Measurements from ENCODE around the gene PARN.

The PARN gene

DNA sequence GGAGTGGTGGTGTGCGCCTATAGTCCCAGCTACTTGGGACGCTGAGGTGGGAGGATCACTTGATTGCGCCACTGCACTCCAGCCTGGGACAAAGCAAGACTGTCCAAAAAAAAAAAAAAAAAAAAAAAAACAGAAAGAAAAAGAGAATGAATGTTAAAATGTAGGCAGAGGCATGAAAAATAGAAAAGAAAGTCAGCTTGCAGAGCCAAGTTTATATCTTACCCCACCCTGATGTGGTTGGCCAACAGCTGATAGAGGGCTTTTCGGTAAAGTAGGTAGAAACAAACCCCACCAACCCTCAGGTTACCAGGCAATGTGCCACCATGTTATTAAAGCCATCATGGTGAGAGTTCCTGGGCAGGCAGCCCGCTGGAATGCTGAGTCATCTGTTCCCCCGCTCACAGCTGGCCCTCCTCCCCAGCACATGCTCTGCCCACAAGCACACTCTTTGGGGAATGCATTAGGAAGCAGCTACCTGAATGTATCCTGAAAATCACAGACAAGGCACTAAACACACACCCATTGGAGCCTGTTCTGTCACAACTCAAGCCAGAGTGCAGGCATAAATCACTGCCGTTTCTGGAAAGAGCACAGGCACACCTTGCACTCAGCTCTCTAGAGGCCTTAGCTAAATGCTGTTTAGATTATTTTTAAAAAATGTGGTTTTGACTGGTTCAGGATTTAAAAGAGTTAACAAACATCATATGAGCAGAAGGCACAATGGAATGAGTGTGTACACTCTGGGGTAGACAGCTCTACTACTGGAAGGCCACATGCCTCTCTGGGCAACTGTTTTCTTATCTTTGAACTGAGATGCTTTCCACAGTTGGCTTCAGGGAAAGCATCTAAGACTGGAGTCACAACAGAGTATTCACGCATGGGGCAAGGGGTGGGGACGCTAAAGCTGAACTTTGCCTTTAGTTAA lies 128.5 kb downstream of the PARN start (continued):
- TF ChIP-seq, protein P1, sequence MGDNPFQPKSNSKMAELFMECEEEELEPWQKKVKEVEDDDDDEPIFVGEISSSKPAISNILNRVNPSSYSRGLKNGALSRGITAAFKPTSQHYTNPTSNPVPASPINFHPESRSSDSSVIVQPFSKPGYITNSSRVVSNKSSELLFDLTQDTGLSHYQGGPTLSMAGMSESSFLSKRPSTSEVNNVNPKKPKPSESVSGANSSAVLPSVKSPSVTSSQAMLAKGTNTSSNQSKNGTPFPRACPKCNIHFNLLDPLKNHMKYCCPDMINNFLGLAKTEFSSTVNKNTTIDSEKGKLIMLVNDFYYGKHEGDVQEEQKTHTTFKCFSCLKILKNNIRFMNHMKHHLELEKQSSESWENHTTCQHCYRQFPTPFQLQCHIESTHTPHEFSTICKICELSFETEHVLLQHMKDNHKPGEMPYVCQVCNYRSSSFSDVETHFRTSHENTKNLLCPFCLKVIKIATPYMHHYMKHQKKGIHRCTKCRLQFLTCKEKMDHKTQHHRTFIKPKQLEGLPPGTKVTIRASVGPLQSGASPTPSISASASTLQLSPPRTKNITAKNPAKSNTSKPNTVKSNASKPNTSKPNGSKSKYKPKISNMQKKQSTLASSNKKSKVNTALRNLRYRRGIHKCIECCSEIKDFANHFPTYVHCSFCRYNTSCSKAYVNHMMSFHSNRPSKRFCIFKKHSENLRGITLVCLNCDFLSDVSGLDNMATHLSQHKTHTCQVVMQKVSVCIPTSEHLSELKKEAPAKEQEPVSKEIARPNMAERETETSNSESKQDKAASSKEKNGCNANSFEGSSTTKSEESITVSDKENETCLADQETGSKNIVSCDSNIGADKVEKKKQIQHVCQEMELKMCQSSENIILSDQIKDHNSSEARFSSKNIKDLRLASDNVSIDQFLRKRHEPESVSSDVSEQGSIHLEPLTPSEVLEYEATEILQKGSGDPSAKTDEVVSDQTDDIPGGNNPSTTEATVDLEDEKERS (tag by site-specific recombination; IDR thresholded peaks at IDR 0.05): no peak
- TF ChIP-seq, protein P2, sequence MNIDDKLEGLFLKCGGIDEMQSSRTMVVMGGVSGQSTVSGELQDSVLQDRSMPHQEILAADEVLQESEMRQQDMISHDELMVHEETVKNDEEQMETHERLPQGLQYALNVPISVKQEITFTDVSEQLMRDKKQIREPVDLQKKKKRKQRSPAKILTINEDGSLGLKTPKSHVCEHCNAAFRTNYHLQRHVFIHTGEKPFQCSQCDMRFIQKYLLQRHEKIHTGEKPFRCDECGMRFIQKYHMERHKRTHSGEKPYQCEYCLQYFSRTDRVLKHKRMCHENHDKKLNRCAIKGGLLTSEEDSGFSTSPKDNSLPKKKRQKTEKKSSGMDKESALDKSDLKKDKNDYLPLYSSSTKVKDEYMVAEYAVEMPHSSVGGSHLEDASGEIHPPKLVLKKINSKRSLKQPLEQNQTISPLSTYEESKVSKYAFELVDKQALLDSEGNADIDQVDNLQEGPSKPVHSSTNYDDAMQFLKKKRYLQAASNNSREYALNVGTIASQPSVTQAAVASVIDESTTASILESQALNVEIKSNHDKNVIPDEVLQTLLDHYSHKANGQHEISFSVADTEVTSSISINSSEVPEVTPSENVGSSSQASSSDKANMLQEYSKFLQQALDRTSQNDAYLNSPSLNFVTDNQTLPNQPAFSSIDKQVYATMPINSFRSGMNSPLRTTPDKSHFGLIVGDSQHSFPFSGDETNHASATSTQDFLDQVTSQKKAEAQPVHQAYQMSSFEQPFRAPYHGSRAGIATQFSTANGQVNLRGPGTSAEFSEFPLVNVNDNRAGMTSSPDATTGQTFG (tag by site-specific recombination; IDR thresholded peaks at IDR 0.05; ENCODE audit: borderline replicate concordance): no peak
- TF ChIP-seq ZNF501 (tag by site-specific recombination; IDR thresholded peaks at IDR 0.05): 0 out of 2 replicates have a peak, but pooled peaks have one; percentile 32
- TF ChIP-seq ZBTB8A (tag by site-specific recombination; IDR thresholded peaks at IDR 0.05): peak; percentile 73
- TF ChIP-seq, protein P3, sequence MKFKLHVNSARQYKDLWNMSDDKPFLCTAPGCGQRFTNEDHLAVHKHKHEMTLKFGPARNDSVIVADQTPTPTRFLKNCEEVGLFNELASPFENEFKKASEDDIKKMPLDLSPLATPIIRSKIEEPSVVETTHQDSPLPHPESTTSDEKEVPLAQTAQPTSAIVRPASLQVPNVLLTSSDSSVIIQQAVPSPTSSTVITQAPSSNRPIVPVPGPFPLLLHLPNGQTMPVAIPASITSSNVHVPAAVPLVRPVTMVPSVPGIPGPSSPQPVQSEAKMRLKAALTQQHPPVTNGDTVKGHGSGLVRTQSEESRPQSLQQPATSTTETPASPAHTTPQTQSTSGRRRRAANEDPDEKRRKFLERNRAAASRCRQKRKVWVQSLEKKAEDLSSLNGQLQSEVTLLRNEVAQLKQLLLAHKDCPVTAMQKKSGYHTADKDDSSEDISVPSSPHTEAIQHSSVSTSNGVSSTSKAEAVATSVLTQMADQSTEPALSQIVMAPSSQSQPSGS (tag by site-specific recombination; IDR thresholded peaks at IDR 0.05; ENCODE audit: low read depth): no peak
- TF ChIP-seq ZNF843 (tag by site-specific recombination; IDR thresholded peaks at IDR 0.05): no peak
- TF ChIP-seq ZEB2 (tag by site-specific recombination; IDR thresholded peaks at IDR 0.05): peak; percentile 65
- TF ChIP-seq ZNF768 (tag by site-specific recombination; IDR thresholded peaks at IDR 0.05): no peak
- TF ChIP-seq, protein P4, sequence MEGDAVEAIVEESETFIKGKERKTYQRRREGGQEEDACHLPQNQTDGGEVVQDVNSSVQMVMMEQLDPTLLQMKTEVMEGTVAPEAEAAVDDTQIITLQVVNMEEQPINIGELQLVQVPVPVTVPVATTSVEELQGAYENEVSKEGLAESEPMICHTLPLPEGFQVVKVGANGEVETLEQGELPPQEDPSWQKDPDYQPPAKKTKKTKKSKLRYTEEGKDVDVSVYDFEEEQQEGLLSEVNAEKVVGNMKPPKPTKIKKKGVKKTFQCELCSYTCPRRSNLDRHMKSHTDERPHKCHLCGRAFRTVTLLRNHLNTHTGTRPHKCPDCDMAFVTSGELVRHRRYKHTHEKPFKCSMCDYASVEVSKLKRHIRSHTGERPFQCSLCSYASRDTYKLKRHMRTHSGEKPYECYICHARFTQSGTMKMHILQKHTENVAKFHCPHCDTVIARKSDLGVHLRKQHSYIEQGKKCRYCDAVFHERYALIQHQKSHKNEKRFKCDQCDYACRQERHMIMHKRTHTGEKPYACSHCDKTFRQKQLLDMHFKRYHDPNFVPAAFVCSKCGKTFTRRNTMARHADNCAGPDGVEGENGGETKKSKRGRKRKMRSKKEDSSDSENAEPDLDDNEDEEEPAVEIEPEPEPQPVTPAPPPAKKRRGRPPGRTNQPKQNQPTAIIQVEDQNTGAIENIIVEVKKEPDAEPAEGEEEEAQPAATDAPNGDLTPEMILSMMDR (tag by site-specific recombination; IDR thresholded peaks at IDR 0.05): no peak
- TF ChIP-seq, protein P5, sequence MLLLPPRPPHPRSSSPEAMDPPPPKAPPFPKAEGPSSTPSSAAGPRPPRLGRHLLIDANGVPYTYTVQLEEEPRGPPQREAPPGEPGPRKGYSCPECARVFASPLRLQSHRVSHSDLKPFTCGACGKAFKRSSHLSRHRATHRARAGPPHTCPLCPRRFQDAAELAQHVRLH (tag by site-specific recombination; IDR thresholded peaks at IDR 0.05): no peak; the same call in none of the 2 replicates
- peak; percentile 91 for TF ChIP-seq SP7 (tag by site-specific recombination; IDR thresholded peaks at IDR 0.05)
- no peak for TF ChIP-seq TCF7L2 (IDR thresholded peaks at IDR 0.05; ENCODE audit: borderline replicate concordance, low read depth, low read length)
- TF ChIP-seq ZNF221 (tag by site-specific recombination; IDR thresholded peaks at IDR 0.05; ENCODE audit: borderline replicate concordance): no peak
- TF ChIP-seq, protein P6, sequence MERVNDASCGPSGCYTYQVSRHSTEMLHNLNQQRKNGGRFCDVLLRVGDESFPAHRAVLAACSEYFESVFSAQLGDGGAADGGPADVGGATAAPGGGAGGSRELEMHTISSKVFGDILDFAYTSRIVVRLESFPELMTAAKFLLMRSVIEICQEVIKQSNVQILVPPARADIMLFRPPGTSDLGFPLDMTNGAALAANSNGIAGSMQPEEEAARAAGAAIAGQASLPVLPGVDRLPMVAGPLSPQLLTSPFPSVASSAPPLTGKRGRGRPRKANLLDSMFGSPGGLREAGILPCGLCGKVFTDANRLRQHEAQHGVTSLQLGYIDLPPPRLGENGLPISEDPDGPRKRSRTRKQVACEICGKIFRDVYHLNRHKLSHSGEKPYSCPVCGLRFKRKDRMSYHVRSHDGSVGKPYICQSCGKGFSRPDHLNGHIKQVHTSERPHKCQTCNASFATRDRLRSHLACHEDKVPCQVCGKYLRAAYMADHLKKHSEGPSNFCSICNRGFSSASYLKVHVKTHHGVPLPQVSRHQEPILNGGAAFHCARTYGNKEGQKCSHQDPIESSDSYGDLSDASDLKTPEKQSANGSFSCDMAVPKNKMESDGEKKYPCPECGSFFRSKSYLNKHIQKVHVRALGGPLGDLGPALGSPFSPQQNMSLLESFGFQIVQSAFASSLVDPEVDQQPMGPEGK (tag by site-specific recombination; IDR thresholded peaks at IDR 0.05): peak; percentile 83
- peak; percentile 69 for TF ChIP-seq ZBTB17 (tag by site-specific recombination; IDR thresholded peaks at IDR 0.05)
- TF ChIP-seq, protein P7, sequence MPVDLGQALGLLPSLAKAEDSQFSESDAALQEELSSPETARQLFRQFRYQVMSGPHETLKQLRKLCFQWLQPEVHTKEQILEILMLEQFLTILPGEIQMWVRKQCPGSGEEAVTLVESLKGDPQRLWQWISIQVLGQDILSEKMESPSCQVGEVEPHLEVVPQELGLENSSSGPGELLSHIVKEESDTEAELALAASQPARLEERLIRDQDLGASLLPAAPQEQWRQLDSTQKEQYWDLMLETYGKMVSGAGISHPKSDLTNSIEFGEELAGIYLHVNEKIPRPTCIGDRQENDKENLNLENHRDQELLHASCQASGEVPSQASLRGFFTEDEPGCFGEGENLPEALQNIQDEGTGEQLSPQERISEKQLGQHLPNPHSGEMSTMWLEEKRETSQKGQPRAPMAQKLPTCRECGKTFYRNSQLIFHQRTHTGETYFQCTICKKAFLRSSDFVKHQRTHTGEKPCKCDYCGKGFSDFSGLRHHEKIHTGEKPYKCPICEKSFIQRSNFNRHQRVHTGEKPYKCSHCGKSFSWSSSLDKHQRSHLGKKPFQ (tag by site-specific recombination; IDR thresholded peaks at IDR 0.05): peak; percentile 54; the same call in 1 of the 2 replicates
- TF ChIP-seq, protein P8, sequence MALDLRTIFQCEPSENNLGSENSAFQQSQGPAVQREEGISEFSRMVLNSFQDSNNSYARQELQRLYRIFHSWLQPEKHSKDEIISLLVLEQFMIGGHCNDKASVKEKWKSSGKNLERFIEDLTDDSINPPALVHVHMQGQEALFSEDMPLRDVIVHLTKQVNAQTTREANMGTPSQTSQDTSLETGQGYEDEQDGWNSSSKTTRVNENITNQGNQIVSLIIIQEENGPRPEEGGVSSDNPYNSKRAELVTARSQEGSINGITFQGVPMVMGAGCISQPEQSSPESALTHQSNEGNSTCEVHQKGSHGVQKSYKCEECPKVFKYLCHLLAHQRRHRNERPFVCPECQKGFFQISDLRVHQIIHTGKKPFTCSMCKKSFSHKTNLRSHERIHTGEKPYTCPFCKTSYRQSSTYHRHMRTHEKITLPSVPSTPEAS (tag by site-specific recombination; IDR thresholded peaks at IDR 0.05): peak; percentile 36; the same call in 1 of the 2 replicates
- peak; percentile 65 for TF ChIP-seq IKZF3 (tag by site-specific recombination; IDR thresholded peaks at IDR 0.05)
- peak; percentile 88 for TF ChIP-seq ZNF600 (tag by site-specific recombination; IDR thresholded peaks at IDR 0.05)
- TF ChIP-seq, protein P9, sequence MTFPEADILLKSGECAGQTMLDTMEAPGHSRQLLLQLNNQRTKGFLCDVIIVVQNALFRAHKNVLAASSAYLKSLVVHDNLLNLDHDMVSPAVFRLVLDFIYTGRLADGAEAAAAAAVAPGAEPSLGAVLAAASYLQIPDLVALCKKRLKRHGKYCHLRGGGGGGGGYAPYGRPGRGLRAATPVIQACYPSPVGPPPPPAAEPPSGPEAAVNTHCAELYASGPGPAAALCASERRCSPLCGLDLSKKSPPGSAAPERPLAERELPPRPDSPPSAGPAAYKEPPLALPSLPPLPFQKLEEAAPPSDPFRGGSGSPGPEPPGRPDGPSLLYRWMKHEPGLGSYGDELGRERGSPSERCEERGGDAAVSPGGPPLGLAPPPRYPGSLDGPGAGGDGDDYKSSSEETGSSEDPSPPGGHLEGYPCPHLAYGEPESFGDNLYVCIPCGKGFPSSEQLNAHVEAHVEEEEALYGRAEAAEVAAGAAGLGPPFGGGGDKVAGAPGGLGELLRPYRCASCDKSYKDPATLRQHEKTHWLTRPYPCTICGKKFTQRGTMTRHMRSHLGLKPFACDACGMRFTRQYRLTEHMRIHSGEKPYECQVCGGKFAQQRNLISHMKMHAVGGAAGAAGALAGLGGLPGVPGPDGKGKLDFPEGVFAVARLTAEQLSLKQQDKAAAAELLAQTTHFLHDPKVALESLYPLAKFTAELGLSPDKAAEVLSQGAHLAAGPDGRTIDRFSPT (tag by site-specific recombination; IDR thresholded peaks at IDR 0.05): peak; percentile 77

Measured in HEK293 (cell line).